Adrenal gland (tissue), 5 donors: Measurements from ENCODE around the gene IMPDH1.

Experiments
- CTCF ChIP-seq, 6 experiments: fragments of 450-650 bp in 4 of 6; fragments of 200-600 bp in 2 of 6; sonication (generic) in 1 of 6; IDR thresholded peaks; 1 replicate in 5 of 6; 2 replicates in 1 of 6; pipeline versions ENCODE4 v1.5.1 to v1.8.0; 2016 to 2021; ENCODE audit warnings: antibody characterized with exemption in 6 of 6, mild to moderate bottlenecking in 2 of 6, moderate library complexity in 1 of 6
- POLR2A ChIP-seq, 2 donors: fragments of 450-650 bp; IDR thresholded peaks; one replicate each; pipeline ENCODE4 v1.6.1; 2017; ENCODE audit warnings: antibody characterized with exemption in 2 of 2, mild to moderate bottlenecking in 2 of 2, moderate library complexity in 1 of 2
- donor health status: DM: no; HTN: no; CAD: no.

GRCh38 chr7:128395748-128396147 lies 14.0 kb downstream of the IMPDH1 start:
- TF ChIP-seq CTCF (IDR thresholded peaks at IDR 0.05) = no peak
- no peak for TF ChIP-seq POLR2A (IDR thresholded peaks at IDR 0.05)
